ENCODE data around the gene LRRFIP1. TPM values are rescaled to one million over a fixed set of nuclear protein-coding genes. Genes with fewer than 3 reads are reported as not detected.

The LRRFIP1 gene
- polyA plus RNA-seq, 1 donor (not counting 4 experiments of a cell fraction or from before 2014, with no cell fraction given): 115 TPM

- H4K20me1 ChIP-seq (ENCODE audit: control insufficient read depth, extremely low read depth, insufficient read depth, low read length): peaks cover 21% of the 10 kb centered on the region
- H3K9me1 ChIP-seq (ENCODE audit: control insufficient read depth, extremely low read depth, insufficient read depth, low read length): no peaks in the 10 kb centered on the region
- H3K4me1 ChIP-seq (ENCODE audit: control insufficient read depth, extremely low read depth, insufficient read depth, low read length): peaks cover 7% of the 10 kb centered on the region
- DNase-seq (ENCODE audit: low read depth, low spot score) (no peak), FAIRE-seq (no peak)
- TF ChIP-seq CTCF (optimal IDR thresholded peaks at IDR 0.05 in 1 of 3, IDR thresholded peaks at IDR 0.05 in 1 of 3, conservative IDR thresholded peaks at IDR 0.05 in 1 of 3; ENCODE audit: extremely low read depth in 1 of 3, insufficient read depth in 2 of 3, low read length in 3 of 3) (no peak), EZH2 (IDR thresholded peaks at IDR 0.05; ENCODE audit: low read length) (no peak)
- no peak overlapping the region for H3K27ac ChIP-seq (ENCODE audit: control insufficient read depth, insufficient read depth, low read length)
- peaks cover 77% of the 10 kb centered on the region for H3K79me2 ChIP-seq (ENCODE audit: control insufficient read depth, insufficient read depth, low read length)
- H3K9me3 ChIP-seq (ENCODE audit: control insufficient read depth, low read depth, low read length): no peaks in the 10 kb centered on the region
- H3K27me3 ChIP-seq (ENCODE audit: control insufficient read depth, extremely low read depth, insufficient read depth, low read length): no peaks in the 10 kb centered on the region
- dilution Hi-C loops (cut with MboI; ENCODE audit: extremely low pct_ligation_motif_present, low sequenced_read_pairs): no loop called here
- no peak overlapping the region for H3K4me3 ChIP-seq (ENCODE audit: control insufficient read depth in 2 of 3, extremely low read depth in 1 of 3, insufficient read depth in 2 of 3, low read depth in 1 of 3, low read length in 3 of 3)
- H3K9ac ChIP-seq (ENCODE audit: control insufficient read depth, extremely low read depth, insufficient read depth, low read length): no peak overlapping the region
- no peak overlapping the region for H2AFZ ChIP-seq (ENCODE audit: control insufficient read depth, low read length)
- H3K36me3 ChIP-seq (ENCODE audit: control insufficient read depth in 2 of 2, extremely low read depth in 1 of 2, insufficient read depth in 2 of 2, low read length in 2 of 2): peaks cover 13% of the 10 kb centered on the region in 2 experiments
- no peak overlapping the region for H3K4me2 ChIP-seq (ENCODE audit: control insufficient read depth, extremely low read depth, insufficient read depth, low read depth, low read length)
These were observed 115.6 kb downstream of the LRRFIP1 start for GRCh38 chr2:237743024-237743423.

GRCh38 chr2:237743561-237744269 is 116.3 kb downstream of the LRRFIP1 start:
- Histone ChIP-seq H4K20me1 (ENCODE audit: control insufficient read depth, extremely low read depth, insufficient read depth, low read length) (peaks cover 21% of the 10 kb centered on the region), H3K4me2 (ENCODE audit: control insufficient read depth, extremely low read depth, insufficient read depth, low read depth, low read length) (no peak overlapping the region), H3K9me1 (ENCODE audit: control insufficient read depth, extremely low read depth, insufficient read depth, low read length) (no peaks in the 10 kb centered on the region), H3K9ac (ENCODE audit: control insufficient read depth, extremely low read depth, insufficient read depth, low read length) (no peak overlapping the region), H3K27ac (ENCODE audit: control insufficient read depth, insufficient read depth, low read length) (no peak overlapping the region), H3K36me3 (ENCODE audit: control insufficient read depth in 2 of 2, extremely low read depth in 1 of 2, insufficient read depth in 2 of 2, low read length in 2 of 2) (peaks cover 9 to 13% of the 10 kb centered on the region in 2 experiments), H3K4me1 (ENCODE audit: control insufficient read depth, extremely low read depth, insufficient read depth, low read length) (peaks cover 7% of the 10 kb centered on the region), H3K4me3 (ENCODE audit: control insufficient read depth in 2 of 3, extremely low read depth in 1 of 3, insufficient read depth in 2 of 3, low read depth in 1 of 3, low read length in 3 of 3) (no peak overlapping the region), H3K79me2 (ENCODE audit: control insufficient read depth, insufficient read depth, low read length) (peaks cover 70% of the 10 kb centered on the region), H2AFZ (ENCODE audit: control insufficient read depth, low read length) (no peak overlapping the region), H3K9me3 (ENCODE audit: control insufficient read depth, low read depth, low read length) (no peaks in the 10 kb centered on the region), H3K27me3 (ENCODE audit: control insufficient read depth, extremely low read depth, insufficient read depth, low read length) (no peaks in the 10 kb centered on the region)
- DNase-seq (ENCODE audit: low read depth, low spot score) (no peak), FAIRE-seq (no peak)
- TF ChIP-seq CTCF (optimal IDR thresholded peaks at IDR 0.05 in 1 of 3, IDR thresholded peaks at IDR 0.05 in 1 of 3, conservative IDR thresholded peaks at IDR 0.05 in 1 of 3; ENCODE audit: extremely low read depth in 1 of 3, insufficient read depth in 2 of 3, low read length in 3 of 3) (peak in 1 of 3 experiments; percentile 14), EZH2 (IDR thresholded peaks at IDR 0.05; ENCODE audit: low read length) (no peak)
- dilution Hi-C loops (cut with MboI; ENCODE audit: extremely low pct_ligation_motif_present, low sequenced_read_pairs): no loop called here
